NOMO-1 treated with DMSO at 0.1 percent for 48 hours (cell line): ENCODE data around the gene CSK.
"Not testable (repeated sequence)": the region's sequence is repeated elsewhere in the genome, so short reads cannot be mapped to it uniquely, and the experiment has no call there.

Experiments used
- DNase-seq: peaks from one replicate; lab custom pipeline; 2025; ENCODE audit not compliant: unreplicated experiment; lab: John Stamatoyannopoulos, UW

The CSK gene

GRCh38 chr15:74781431-74782258 lies at the start of gene CSK:
Gene CSK (plus strand): TSS chr15:74782080. CDS start chr15:74798298, 16,218 bp downstream.
- DNase-seq: peak; percentile 65

- no peak for DNase-seq
Observed at GRCh38 chr15:74732846-74733245, 49.0 kb upstream of the CSK start.

GRCh38 chr15:74733269-74733668 lies 48.6 kb upstream of the CSK start:
- no peak for DNase-seq

GRCh38 chr15:74735305-74735704 lies 46.6 kb upstream of the CSK start:
- no peak for DNase-seq

- DNase-seq: not testable (repeated sequence)
Observed at GRCh38 chr15:74738239-74738638, 43.6 kb upstream of the CSK start.

GRCh38 chr15:74742422-74742821 lies 39.5 kb upstream of the CSK start:
- DNase-seq: no peak

- DNase-seq: no peak
Observed at GRCh38 chr15:74746389-74746788, 35.5 kb upstream of the CSK start.

GRCh38 chr15:74748322-74748946 lies 33.4 kb upstream of the CSK start, which contains the start of gene CYP1A2:
Gene CYP1A2 (plus strand): TSS chr15:74748845. CDS start chr15:74749739, 894 bp downstream.
- DNase-seq: no peak

- no peak for DNase-seq
Observed at GRCh38 chr15:74749832-74750231, 32.0 kb upstream of the CSK start.

- no peak for DNase-seq
Observed at GRCh38 chr15:74750751-74751150, 31.1 kb upstream of the CSK start.

- no peak for DNase-seq
Observed at GRCh38 chr15:74752011-74752410, 29.9 kb upstream of the CSK start.

- DNase-seq: no peak
Observed at GRCh38 chr15:74752531-74752930, 29.3 kb upstream of the CSK start.

GRCh38 chr15:74754593-74755215 lies 27.2 kb upstream of the CSK start:
- no peak for DNase-seq

GRCh38 chr15:74758736-74759135 lies 23.1 kb upstream of the CSK start:
- DNase-seq: no peak

- no peak for DNase-seq
Observed at GRCh38 chr15:74762791-74763150, 19.1 kb upstream of the CSK start.

- no peak for DNase-seq
Observed at GRCh38 chr15:74763416-74763815, 18.5 kb upstream of the CSK start.

GRCh38 chr15:74767167-74768098 lies 14.4 kb upstream of the CSK start:
- no peak for DNase-seq

GRCh38 chr15:74768099-74768770 lies 13.6 kb upstream of the CSK start:
- no peak for DNase-seq

- DNase-seq: peak; percentile 46
Observed at GRCh38 chr15:74768771-74769342, 13.0 kb upstream of the CSK start.

- no peak for DNase-seq
Observed at GRCh38 chr15:74769463-74770025, 12.3 kb upstream of the CSK start.
